Ureter (tissue), 1 donor: ENCODE data around the gene DBX2. TPM values are rescaled to one million over a fixed set of nuclear protein-coding genes. Genes with fewer than 3 reads are reported as not detected.
"Not testable (repeated sequence)": the region's sequence is repeated elsewhere in the genome, so short reads cannot be mapped to it uniquely, and the experiment has no call there.

ENCODE experiments used
- DNase-seq: peaks from one replicate; pipeline ENCODE4 v3.0.0-alpha.2; 2020; ENCODE audit warnings: low spot score
- total RNA-seq: library from RNA; stranded (reverse); gene quantifications from one replicate; pipeline ENCODE4 v1.2.4, GENCODE V29; 2023
- donor health status: DM: yes; HTN: yes; CAD: no.

The DBX2 gene
- total RNA-seq = 0.73 TPM

- DNase-seq = no peak
Measured at GRCh38 chr12:45050751-45051571, at the start of gene DBX2. Gene DBX2 (minus strand): TSS chr12:45051099. CDS start chr12:45050927, 172 bp downstream.

GRCh38 chr12:45098766-45099165, 47.9 kb upstream of the DBX2 start:
- no peak for DNase-seq

- not testable (repeated sequence) for DNase-seq
Measured at GRCh38 chr12:45095417-45095816, 44.5 kb upstream of the DBX2 start.

- DNase-seq = no peak
Measured at GRCh38 chr12:45093051-45093450, 42.2 kb upstream of the DBX2 start.

- no peak for DNase-seq
Measured at GRCh38 chr12:45089411-45090075, 38.6 kb upstream of the DBX2 start.

GRCh38 chr12:45088608-45089007, 37.7 kb upstream of the DBX2 start:
- no peak for DNase-seq

GRCh38 chr12:45084248-45084647, 33.3 kb upstream of the DBX2 start:
- not testable (repeated sequence) for DNase-seq

GRCh38 chr12:45077251-45077650, 26.4 kb upstream of the DBX2 start:
- DNase-seq = no peak

GRCh38 chr12:45076417-45077026, 25.6 kb upstream of the DBX2 start:
- DNase-seq = no peak

- DNase-seq = no peak
Measured at GRCh38 chr12:45075587-45076282, 24.8 kb upstream of the DBX2 start.

- DNase-seq = no peak
Measured at GRCh38 chr12:45065125-45065626, 14.3 kb upstream of the DBX2 start.

- no peak for DNase-seq
Measured at GRCh38 chr12:45060976-45061375, 10.1 kb upstream of the DBX2 start.

- no peak for DNase-seq
Measured at GRCh38 chr12:45051572-45052125, 750 bp upstream of the DBX2 start.

GRCh38 chr12:45049912-45050750, 768 bp downstream of the DBX2 start:
- DNase-seq = no peak

GRCh38 chr12:45042599-45042998, 8.3 kb downstream of the DBX2 start:
- no peak for DNase-seq

- DNase-seq = no peak
Measured at GRCh38 chr12:45040977-45041376, 9.9 kb downstream of the DBX2 start.

- no peak for DNase-seq
Measured at GRCh38 chr12:45039757-45040156, 11.1 kb downstream of the DBX2 start.

GRCh38 chr12:45034861-45035265, 16.0 kb downstream of the DBX2 start:
- DNase-seq = no peak

- no peak for DNase-seq
Measured at GRCh38 chr12:45017916-45018315, 33.0 kb downstream of the DBX2 start.

- no peak for DNase-seq
Measured at GRCh38 chr12:45014396-45014795, 36.5 kb downstream of the DBX2 start.

GRCh38 chr12:45012749-45013148, 38.1 kb downstream of the DBX2 start:
- no peak for DNase-seq
